GM18951 (cell line): ENCODE measurements around the gene PRKAG2.

Experiments used
- POLR2A ChIP-seq: IDR thresholded peaks from 4 replicates; pipeline ENCODE4 v1.6.1; 2011; ENCODE audit warnings: mild to moderate bottlenecking; ENCODE audit not compliant: insufficient read length, insufficient read depth; ENCODE audit errors: extremely low read depth
- in situ Hi-C: fragments of 300-500 bp; cut with MboI; formaldehyde crosslinking; loops from one replicate; pipeline ENCODE4 v1.12.0; 2022; ENCODE audit warnings: low sequenced_read_pairs, mixed read lengths, inconsistent platforms; ENCODE audit not compliant: unreplicated experiment

The PRKAG2 gene

DNA sequence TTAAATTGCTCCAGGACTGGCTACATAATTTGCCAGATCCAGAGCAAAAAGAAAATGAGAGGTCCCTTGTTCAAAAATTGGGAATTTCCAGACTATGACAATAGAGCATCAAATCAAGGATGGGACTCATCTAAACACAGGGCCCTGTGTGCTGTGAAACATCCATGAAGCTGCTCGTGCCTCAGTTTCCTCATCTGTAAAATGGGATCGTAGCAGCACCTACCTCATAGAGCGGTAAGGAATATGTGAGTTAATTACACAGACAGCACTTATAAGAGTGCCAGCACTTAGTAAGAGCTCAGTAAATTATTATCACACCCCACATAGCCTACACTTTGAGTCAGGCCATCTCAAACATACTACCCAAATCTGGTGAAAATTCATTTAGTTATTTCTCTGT, 221.4 kb downstream of the PRKAG2 start:
- TF ChIP-seq POLR2A, result no peak
- in situ Hi-C loops, result no loop called here

DNA sequence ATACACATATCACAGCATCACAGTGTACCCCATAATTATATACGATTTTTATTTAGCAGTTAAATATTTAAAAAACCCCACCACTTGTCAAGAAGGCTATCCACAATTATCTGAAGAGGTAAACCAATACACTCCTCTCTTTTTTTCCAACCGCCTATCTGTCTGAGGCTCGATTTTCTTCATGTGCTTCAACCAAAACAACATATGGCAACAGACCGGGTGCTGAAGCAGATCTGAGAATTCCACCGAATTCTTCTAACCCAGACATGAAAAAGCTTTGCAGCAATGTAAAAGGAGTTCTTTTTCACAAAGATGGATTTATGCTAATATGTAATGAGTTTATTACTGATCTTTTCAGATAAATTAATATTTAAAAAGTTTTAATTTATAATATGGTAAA, 224.8 kb downstream of the PRKAG2 start:
- no peak for TF ChIP-seq POLR2A
- in situ Hi-C loops, result no loop called here

DNA sequence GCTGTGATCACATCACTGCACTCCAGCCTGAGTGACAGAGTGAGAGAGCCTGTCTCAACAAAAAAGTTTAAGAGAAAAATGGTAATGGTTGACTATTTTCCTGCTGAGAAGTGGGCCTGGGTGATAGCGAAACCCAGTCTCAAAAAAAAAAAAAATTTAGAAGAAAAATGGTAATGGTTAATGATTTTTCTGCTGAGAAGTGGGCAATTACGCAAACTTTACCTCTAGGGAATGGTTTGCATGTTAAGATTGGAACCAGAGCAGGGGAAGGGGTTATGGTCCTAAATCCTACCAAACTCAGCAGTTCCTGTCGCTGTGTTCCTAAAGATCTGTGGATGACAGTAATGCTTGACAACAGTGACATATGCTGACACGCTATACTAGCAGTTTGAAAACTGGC, 226.8 kb downstream of the PRKAG2 start:
- TF ChIP-seq POLR2A, result no peak
- in situ Hi-C loops, result no loop called here

DNA sequence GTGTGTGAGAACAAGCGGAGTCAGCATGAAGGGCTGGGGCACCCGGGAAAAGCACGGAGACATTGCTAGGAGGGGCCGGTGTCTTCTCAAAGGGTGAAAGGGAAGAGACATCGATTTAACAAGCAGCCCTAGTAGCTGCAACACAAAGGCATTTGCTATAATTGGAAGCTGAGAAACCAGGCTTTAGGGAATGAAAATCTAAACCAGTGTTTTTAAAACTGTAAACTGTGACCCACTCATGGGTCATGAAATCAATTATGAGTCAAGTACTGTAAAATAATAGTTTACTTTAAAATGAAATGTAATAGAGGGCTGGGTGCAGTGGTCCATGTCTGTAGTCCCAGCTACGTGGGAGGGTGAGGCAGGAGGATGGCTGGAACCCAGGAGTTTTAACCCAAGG, 228.5 kb downstream of the PRKAG2 start:
- in situ Hi-C loops, result no loop called here

DNA sequence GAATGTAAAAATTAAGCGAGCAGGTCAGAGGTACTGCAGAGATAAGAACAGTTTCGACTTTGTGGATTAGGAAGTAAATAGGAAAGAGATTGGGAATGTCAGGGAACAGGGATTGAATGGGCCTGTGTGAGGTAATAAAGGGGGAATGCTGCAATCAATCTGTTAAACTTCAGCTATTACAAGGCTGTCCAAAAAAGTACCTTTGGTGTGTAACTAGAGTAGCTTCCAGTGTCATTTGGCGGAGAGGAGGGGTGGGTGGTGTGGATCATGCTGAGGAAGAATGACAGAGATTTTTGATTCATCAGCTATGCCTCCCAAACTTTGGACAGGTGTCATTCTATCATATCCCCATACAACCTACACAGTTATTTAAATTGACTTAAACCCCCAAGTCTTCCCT, 229.0 kb downstream of the PRKAG2 start:
- TF ChIP-seq POLR2A, result no peak
- in situ Hi-C loops, result no loop called here

More for the DNA sequence above, 228.5 kb downstream of the PRKAG2 start:
- no peak for TF ChIP-seq POLR2A

DNA sequence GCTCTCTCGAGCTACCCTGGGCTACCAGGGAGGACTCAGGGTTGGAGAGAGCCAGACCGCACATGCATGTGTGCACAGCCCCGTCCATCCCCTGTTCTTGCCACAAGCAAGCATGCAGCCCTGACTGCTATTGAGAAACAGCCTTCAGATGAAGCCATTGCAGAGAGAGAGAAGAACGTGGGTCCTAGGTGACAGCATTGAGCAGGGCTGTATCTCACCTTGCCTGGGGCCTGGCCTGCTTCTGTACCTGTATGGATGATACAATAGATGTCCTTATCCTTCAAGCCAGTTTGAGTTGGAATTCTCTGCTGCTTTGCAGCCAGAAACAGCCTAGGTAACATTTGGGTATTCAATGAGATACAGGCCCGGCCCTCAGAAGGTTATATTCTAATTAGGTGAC, 229.9 kb downstream of the PRKAG2 start:
- in situ Hi-C loops, result no loop called here
- no peak for TF ChIP-seq POLR2A

DNA sequence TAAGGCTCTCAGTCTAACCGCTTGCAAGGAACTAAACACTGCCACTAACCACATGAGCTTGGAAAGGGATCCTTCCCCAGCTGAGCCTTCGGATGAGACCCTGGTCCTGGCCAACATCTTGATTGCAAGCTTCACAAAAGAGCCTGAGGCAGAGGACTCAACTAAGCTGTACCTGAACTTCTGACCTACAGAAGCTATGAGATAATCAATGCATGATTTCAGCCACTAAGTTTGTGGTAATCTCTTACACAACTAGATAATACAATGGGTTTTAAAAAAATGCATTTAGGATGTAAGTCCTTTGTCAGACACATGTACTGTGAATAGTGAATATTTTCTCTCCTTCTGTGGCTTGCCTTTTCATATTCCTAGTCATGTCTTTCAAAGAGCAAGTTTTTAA, 231.6 kb downstream of the PRKAG2 start:
- no peak for TF ChIP-seq POLR2A
- in situ Hi-C loops, result no loop called here

DNA sequence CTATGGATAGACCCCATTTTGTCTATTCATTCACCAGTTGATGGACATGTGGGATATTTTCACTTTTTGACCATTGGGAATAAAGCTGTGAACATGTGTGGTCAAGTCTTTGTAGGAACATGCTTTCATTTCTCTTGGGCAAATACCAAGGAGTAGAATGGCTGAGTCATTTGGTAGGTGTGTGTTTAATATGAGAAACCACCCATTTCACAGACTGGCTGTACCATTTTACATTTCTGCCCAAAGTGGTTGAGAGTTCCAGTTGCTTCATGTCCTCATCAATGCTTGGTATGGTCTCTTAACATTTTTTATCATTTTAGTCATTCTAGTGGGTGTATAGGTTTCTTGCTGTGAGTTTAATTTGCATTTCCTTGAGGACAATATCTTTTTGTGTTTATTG, 232.4 kb downstream of the PRKAG2 start:
- no peak for TF ChIP-seq POLR2A
- in situ Hi-C loops, result no loop called here

DNA sequence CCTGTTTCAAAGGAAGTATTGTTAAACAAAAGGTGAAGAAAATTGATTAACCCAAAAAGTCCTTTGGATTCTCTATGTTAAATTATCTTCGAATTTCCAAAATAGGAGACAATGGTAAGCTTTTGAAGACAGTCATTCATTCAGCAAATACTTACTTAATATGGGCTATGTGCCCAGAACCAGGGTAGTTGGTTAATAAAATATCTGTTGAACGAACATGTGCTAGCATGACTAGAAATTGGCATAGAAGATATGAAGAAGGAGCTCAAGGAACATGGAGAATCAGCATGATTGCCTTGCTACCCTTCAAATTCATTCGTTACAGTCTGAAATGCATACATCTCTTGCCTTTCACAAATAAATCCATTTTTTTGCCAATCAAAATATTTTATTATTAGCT, 234.2 kb downstream of the PRKAG2 start:
- TF ChIP-seq POLR2A, result no peak
- in situ Hi-C loops, result no loop called here

DNA sequence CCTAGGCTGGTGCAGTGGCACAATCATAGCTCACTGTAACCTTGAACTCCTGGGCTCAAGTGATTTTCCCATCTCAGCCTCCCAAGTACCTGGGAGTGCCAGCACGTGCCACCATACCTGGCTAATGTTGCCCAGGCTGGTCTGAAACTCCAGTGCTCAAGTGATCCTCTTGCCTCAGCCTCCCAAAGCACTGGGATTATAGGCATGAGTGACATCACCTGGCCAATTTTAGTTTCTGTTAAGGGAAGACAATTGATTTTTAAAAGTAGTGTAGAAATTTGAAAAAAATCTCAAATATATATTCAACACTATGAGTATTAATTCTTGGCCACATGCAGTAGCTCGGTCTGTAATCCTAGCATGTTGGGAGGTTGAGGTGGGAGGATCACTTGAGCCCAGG, 235.3 kb downstream of the PRKAG2 start:
- TF ChIP-seq POLR2A, result no peak
- in situ Hi-C loops, result no loop called here

DNA sequence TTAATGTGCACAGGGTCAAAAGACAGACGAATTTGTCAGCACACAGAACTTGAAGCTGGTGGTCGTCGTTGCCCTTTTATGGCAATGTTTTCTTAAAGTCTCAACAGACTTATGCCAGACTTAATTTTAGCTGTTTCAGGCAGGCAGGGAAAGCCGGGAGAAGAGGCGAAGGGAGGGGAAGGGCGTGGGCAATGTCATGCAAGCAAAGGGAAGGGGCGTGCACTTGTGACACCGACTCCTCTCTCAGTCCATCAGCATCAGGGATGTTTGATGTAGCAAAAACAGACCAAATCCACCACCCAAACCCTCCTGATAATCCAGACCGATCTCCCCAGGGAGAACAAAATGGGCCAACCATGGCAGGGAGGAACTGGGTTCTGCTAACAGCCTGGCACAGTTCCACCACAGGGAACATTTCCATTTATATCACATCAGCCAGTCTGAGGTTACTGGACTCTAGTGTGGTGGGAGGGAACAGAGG, 239.1 kb downstream of the PRKAG2 start:
- in situ Hi-C loops, result no loop called here

DNA sequence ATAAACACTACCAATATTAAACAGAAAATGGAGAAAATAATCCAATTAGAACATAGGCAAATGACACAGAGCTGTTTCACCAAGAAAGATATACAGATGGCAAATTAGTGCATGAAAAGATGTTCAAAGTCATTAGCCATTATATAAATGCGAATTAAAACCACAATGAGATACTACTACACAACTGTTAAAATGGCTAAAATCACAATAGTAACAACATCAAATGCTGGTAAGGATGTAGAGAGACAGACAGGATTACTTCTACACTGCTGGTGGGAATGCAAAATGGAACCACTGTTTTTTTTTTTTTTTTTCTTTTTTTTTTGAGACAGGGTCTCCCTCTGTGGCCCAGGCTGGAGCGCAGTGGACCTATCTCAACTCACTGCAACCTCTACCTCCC, 242.3 kb downstream of the PRKAG2 start:
- in situ Hi-C loops, result no loop called here
- no peak for TF ChIP-seq POLR2A

More for the DNA sequence above, 239.1 kb downstream of the PRKAG2 start:
- TF ChIP-seq POLR2A, result no peak

DNA sequence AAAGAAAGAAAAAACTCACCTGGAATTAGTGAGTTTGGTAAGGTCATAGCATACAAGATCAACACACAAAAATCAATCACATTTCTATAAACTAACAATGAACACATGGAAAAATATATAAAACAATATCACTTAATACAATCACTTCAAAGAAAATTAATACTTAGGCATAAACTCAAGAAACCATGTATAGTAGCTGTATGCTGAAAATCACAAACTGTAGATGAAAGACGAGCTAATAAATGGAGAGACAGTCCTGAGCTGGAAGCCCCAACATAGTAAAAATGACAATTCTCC, 243.5 kb downstream of the PRKAG2 start:
- TF ChIP-seq POLR2A, result no peak
- in situ Hi-C loops, result no loop called here

DNA sequence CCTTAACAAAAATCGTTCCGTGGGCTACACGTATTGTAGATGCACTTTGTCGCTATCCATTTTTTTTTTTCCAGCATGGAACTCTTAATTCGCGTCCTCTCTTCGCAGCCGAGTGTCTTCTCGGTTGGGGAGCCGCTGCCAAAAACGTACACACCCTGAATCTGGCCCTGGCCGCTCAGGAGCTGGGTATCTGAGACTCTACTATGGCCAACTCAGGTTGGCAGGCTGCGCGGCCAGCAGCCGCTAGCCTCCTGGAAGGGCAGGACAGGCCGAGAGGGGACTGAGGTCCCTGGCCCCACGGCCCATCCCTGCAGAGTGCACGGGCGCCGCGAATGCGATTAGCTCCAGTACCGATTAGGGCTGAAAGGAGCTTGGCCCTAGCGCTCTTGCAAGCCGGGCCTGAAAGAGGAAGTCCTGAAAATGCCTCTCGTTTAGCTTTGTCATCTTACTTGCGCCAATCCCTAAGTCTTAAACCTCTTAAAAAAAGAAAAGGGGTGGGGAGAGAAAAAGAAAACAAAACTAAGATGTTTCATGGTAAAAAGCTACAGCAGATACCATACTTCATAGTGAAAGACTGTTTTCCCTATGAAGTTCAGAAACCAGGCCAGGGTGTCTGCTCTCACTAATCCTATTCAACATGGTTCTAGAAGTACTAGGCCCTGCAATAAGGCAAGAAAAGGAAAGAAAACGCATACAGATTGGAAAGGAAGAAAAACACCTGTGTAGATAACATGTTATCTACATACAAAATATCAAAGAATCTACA, 244.0 kb downstream of the PRKAG2 start:
- TF ChIP-seq POLR2A, result peak; percentile 62
- in situ Hi-C loops, result no loop called here
